Measurements from ENCODE around the gene AKAP13.

DNA sequence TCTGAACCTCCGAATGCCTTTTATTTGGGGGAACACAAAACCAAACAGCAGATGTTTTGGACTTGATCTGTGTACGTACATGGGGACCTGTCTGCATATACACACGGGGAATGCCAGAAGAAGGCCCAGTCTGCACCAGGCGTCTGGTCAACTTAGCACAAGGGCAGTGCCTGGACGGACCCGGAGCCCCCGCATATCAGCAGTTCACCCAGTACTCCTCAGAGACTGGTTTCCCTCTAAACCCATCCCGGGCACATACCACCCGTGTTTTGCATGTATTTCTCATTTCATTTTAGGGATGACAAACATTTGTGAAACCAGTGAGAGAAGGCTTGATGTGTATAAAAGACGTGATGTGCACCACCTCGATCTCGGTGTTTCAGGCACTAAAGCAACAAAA lies 364.6 kb downstream of the AKAP13 start:
- TF ChIP-seq, protein P1, sequence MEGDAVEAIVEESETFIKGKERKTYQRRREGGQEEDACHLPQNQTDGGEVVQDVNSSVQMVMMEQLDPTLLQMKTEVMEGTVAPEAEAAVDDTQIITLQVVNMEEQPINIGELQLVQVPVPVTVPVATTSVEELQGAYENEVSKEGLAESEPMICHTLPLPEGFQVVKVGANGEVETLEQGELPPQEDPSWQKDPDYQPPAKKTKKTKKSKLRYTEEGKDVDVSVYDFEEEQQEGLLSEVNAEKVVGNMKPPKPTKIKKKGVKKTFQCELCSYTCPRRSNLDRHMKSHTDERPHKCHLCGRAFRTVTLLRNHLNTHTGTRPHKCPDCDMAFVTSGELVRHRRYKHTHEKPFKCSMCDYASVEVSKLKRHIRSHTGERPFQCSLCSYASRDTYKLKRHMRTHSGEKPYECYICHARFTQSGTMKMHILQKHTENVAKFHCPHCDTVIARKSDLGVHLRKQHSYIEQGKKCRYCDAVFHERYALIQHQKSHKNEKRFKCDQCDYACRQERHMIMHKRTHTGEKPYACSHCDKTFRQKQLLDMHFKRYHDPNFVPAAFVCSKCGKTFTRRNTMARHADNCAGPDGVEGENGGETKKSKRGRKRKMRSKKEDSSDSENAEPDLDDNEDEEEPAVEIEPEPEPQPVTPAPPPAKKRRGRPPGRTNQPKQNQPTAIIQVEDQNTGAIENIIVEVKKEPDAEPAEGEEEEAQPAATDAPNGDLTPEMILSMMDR (IDR thresholded peaks at IDR 0.05) = no peak
- TF ChIP-seq POLR2A (IDR thresholded peaks at IDR 0.05; ENCODE audit: low read length) (no peak), JUNB (IDR thresholded peaks at IDR 0.05) (no peak), RCOR1 (IDR thresholded peaks at IDR 0.05; ENCODE audit: low read depth, low read length) (no peak)
